Mesothelial cell of epicardium (in vitro differentiated cells): ENCODE results near the gene CCDC148. TPM values are rescaled to one million over a fixed set of nuclear protein-coding genes. Genes with fewer than 3 reads are reported as not detected.
"Not testable (repeated sequence)": the region's sequence is repeated elsewhere in the genome, so short reads cannot be mapped to it uniquely, and the experiment has no call there.

ENCODE experiments used
- DNase-seq, 2 experiments: peaks; one replicate each; pipeline ENCODE4 v3.0.0; 2021; ENCODE audit warnings: low spot score in 2 of 2; ENCODE audit not compliant: unreplicated experiment in 2 of 2
- H3K27ac Mint-ChIP-seq: 2 replicates; pipeline ENCODE4 v1.8.0; 2021; ENCODE audit warnings: mixed read lengths
- H3K27me3 Mint-ChIP-seq: 2 replicates; pipeline ENCODE4 v1.8.0; 2021; ENCODE audit warnings: low read depth, mixed read lengths
- H3K36me3 Mint-ChIP-seq: 2 replicates; pipeline ENCODE4 v1.8.0; 2021; ENCODE audit warnings: mixed read lengths
- H3K4me1 Mint-ChIP-seq: 2 replicates; pipeline ENCODE4 v1.8.0; 2021; ENCODE audit warnings: mixed read lengths
- H3K4me3 Mint-ChIP-seq: 2 replicates; pipeline ENCODE4 v1.8.0; 2021; ENCODE audit warnings: mild to moderate bottlenecking, moderate library complexity, mixed read lengths
- H3K9me3 Mint-ChIP-seq: 2 replicates; pipeline ENCODE4 v1.8.0; 2021; ENCODE audit warnings: mixed read lengths
- total RNA-seq: library from RNA; stranded (reverse); gene quantifications from 3 replicates; pipeline ENCODE4 v1.2.1, GENCODE V29; 2021
- TF ChIP-seq, protein P1 (sequence below): fragments of 200-600 bp; sonication (generic); IDR thresholded peaks from one replicate; pipeline ENCODE4 v1.5.0; 2021; ENCODE audit warnings: antibody characterized with exemption; ENCODE audit not compliant: unreplicated experiment

CCDC148 gene
- total RNA-seq, 1 donor from 2014 or later, result 3.1 TPM

DNA sequence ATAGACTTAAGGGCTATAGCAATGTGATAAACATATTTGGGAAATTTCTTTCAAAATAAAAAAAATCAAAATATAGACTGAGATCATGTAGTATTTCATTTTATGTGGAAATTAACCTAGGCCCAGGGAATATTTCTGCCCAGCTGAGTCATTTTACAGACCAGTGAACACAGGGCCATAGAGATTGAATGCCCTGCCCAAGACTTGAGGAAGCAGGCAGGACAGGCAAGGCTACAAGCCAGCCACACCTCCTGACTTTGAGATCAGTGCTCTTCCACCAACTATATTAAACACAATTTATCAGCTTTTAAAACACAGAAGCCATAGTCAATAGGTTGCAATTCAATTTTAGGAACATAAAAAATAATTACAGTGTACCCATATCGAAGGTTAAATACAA, 12.9 kb downstream of the CCDC148 start:
- H3K4me3 Mint-ChIP-seq, result no peak overlapping the region
- no peaks in the 10 kb centered on the region for H3K27me3 Mint-ChIP-seq
- H3K4me1 Mint-ChIP-seq, result no peaks in the 10 kb centered on the region
- DNase-seq, result no peak
- no peak overlapping the region for H3K27ac Mint-ChIP-seq
- peaks cover 6% of the 10 kb centered on the region for H3K9me3 Mint-ChIP-seq
- peaks cover 4% of the 10 kb centered on the region for H3K36me3 Mint-ChIP-seq
- TF ChIP-seq, protein P1, sequence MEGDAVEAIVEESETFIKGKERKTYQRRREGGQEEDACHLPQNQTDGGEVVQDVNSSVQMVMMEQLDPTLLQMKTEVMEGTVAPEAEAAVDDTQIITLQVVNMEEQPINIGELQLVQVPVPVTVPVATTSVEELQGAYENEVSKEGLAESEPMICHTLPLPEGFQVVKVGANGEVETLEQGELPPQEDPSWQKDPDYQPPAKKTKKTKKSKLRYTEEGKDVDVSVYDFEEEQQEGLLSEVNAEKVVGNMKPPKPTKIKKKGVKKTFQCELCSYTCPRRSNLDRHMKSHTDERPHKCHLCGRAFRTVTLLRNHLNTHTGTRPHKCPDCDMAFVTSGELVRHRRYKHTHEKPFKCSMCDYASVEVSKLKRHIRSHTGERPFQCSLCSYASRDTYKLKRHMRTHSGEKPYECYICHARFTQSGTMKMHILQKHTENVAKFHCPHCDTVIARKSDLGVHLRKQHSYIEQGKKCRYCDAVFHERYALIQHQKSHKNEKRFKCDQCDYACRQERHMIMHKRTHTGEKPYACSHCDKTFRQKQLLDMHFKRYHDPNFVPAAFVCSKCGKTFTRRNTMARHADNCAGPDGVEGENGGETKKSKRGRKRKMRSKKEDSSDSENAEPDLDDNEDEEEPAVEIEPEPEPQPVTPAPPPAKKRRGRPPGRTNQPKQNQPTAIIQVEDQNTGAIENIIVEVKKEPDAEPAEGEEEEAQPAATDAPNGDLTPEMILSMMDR, result no peak

DNA sequence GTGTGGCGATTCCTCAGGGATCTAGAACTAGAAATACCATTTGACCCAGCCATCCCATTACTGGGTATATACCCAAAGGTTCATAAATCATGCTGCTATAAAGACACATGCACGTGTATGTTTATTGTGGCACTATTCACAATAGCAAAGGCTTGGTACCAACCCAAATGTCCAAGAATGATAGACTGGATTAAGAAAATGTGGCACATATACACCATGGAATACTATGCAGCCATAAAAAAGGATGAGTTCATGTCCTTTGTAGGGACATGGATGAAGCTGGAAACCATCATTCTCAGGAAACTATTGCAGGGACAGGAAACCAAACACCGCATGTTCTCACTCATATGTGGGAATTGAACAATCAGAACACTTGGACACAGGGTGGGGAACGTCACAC, 17.5 kb downstream of the CCDC148 start:
- not testable (repeated sequence) for H3K4me3 Mint-ChIP-seq, H3K36me3 Mint-ChIP-seq, DNase-seq, H3K27me3 Mint-ChIP-seq, H3K4me1 Mint-ChIP-seq, H3K27ac Mint-ChIP-seq
- peaks cover 29% of the 10 kb centered on the region for H3K9me3 Mint-ChIP-seq

DNA sequence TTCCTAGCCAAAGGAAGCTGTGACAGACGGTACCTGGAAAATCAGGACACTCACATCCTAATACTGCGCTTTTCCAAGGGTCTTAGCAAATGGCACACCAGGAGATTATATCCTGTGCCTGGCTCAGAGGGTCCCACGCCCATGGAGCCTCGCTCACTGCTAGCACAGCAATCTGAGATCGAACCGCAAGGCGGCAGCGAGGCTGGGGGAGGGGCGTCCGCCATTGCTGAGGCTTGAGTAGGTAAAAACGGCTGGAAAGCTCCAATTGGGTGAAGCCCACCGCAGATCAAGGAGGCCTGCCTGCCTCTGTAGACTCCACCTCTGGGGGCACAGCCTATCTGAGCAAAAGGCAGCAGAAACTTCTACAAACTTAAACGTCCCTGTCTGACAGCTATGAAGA, 22.8 kb downstream of the CCDC148 start:
- H3K9me3 Mint-ChIP-seq, result peaks cover 36% of the 10 kb centered on the region
- not testable (repeated sequence) for H3K27ac Mint-ChIP-seq, H3K4me1 Mint-ChIP-seq, H3K4me3 Mint-ChIP-seq, DNase-seq, H3K36me3 Mint-ChIP-seq, H3K27me3 Mint-ChIP-seq

DNA sequence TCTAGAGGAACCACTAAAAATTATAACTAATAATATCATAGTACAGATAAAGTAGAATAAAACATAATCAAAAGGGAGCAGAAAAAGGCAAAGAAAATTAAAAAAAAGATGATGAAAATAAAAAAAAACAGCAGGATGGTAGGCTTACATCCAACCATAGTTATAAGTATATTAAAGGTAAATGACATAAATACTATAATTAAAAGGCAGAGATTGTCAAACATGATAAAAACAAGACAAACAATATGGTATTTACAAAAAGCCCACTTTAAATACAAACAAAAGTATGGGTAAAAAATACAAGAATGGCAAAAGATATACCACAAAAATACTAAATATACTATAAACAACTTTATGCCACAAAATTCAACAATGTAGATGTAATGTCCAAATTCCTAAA, 24.4 kb downstream of the CCDC148 start:
- peaks cover 8% of the 10 kb centered on the region for H3K27me3 Mint-ChIP-seq
- H3K27ac Mint-ChIP-seq, result no peak overlapping the region
- DNase-seq, result no peak
- no peaks in the 10 kb centered on the region for H3K36me3 Mint-ChIP-seq
- no peak overlapping the region for H3K4me3 Mint-ChIP-seq
- TF ChIP-seq, protein P1, result no peak
- H3K9me3 Mint-ChIP-seq, result peaks cover 42% of the 10 kb centered on the region
- peaks cover 7% of the 10 kb centered on the region for H3K4me1 Mint-ChIP-seq

DNA sequence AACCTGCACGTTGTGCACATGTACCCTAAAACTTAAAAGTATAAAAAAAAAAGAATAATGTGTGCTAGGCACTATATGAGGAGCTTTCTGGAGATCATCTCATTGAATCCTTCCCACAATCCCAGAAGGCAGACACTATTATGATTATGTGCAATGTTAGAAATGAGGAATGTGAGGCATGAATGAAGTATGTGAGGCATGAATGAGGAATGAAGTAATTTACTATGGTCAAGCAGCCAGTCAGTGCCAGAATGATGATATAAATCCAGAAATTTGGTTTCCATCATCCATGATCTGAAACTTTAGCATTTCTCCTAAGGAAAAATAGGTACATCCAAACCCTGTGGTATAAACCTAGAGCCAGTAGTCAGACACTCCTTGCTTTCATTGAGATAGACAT, 42.0 kb downstream of the CCDC148 start:
- H3K4me3 Mint-ChIP-seq, result no peak overlapping the region
- no peaks in the 10 kb centered on the region for H3K27me3 Mint-ChIP-seq
- peaks cover 9% of the 10 kb centered on the region for H3K36me3 Mint-ChIP-seq
- H3K4me1 Mint-ChIP-seq, result peaks cover 14% of the 10 kb centered on the region
- H3K27ac Mint-ChIP-seq, result no peak overlapping the region
- DNase-seq, result no peak
- TF ChIP-seq, protein P1, result no peak
- peaks cover 40% of the 10 kb centered on the region for H3K9me3 Mint-ChIP-seq

GRCh38 chr2:158413581-158413980, 43.0 kb downstream of the CCDC148 start:
- no peak for DNase-seq
- peak overlapping the region; percentile 69 for H3K27ac Mint-ChIP-seq

More at GRCh38 chr2:158413581-158413980, 43.0 kb downstream of the CCDC148 start:
- Mint-ChIP-seq H3K4me3 (no peak overlapping the region), H3K9me3 (peaks cover 46% of the 10 kb centered on the region), H3K36me3 (peaks cover 9% of the 10 kb centered on the region), H3K4me1 (peaks cover 14% of the 10 kb centered on the region), H3K27me3 (no peaks in the 10 kb centered on the region)
- TF ChIP-seq, protein P1, result no peak
